Inflammatory macrophage treated with lipopolysaccharide for 4 hours (primary cell): Measurements from ENCODE around the gene ANKRD20A1.
"Not testable (repeated sequence)": the region's sequence is repeated elsewhere in the genome, so short reads cannot be mapped to it uniquely, and the experiment has no call there.

Source experiments
- DNase-seq: peaks from one replicate; pipeline ENCODE4 v3.0.0-alpha.2; 2020

The ANKRD20A1 gene

GRCh38 chr9:67858871-67859270 is at the start of gene ANKRD20A1:
ANKRD20A1 (plus strand) TSS chr9:67858931; CDS start chr9:67859427, 496 bp downstream.
- not testable (repeated sequence) for DNase-seq

DNA sequence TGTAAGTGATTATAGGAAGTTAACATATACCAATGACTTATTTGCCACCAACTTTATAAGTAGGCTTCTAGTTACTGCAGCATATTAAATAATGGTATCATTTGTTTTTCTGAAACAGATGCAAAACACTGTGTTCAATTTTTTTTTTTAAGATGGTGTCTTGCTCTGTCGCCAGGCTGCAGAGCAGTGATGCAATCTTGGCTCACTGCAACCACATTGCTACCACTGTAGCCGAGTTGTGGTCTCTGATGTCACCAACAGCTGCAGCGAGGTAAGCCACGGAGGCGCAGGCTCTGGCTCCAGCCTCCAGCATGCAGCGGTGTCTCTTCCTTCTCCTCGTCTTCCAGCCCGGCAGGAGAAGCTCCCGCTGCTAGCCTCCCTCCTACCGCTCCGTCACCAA is 26.6 kb upstream of the ANKRD20A1 start:
- DNase-seq: not testable (repeated sequence)
